Measurements from ENCODE around the gene BRSK2. TPM values are rescaled to one million over a fixed set of nuclear protein-coding genes. Genes with fewer than 3 reads are reported as not detected.
A peak's percentile ranks its signal among the peaks of the same experiment; 100 is the strongest.

BRSK2 gene
- total and polyA plus RNA-seq, 12 donors = 0.13 to 2.3 (median 0.44) TPM; not detected in 1

- DNase-seq (peak in 1 of 2 donors; percentile 2), ATAC-seq (no peak)
- H3K27me3 ChIP-seq = no peaks in the 10 kb centered on the region
- H3K9me3 ChIP-seq = no peaks in the 10 kb centered on the region
- H3K36me3 ChIP-seq = peaks cover 0 to 8% (median 0%) of the 10 kb centered on the region in 9 donors
- intact Hi-C loops (cut with DNase I) = loop anchor here (5.0 to 10.0 kb wide), 7 partner anchors 57 to 310 kb away; partner anchors contain the start of gene TOLLIP (in 4 of the 10)
- H3K27ac ChIP-seq = no peak overlapping the region
- H3K4me1 ChIP-seq = peaks cover 37 to 85% (median 71%) of the 10 kb centered on the region in 9 donors
- WGBS, 2 donors = 86 to 91% methylated on average over 12 of the region's 12 CpGs
- TF ChIP-seq CTCF (IDR thresholded peaks at IDR 0.05) = no peak
- no peak overlapping the region for H3K4me3 ChIP-seq
Observed at GRCh38 chr11:1511937-1512496, 122.3 kb downstream of the BRSK2 start.

Other genes starting within 250 kb of the BRSK2 start
- not detected for gene MUC5AC, start 232.0 kb upstream of the BRSK2 start, total RNA-seq
- gene MUC5AC, start 232.0 kb upstream of the BRSK2 start, polyA plus RNA-seq = not detected
- not detected for gene MUC5B, start 166.9 kb upstream of the BRSK2 start, total RNA-seq
- not detected for gene MUC5B, start 166.9 kb upstream of the BRSK2 start, polyA plus RNA-seq
- 10 to 100 TPM; 34.3 to 53.6 (median 45.2) TPM for gene TOLLIP, start 80.3 kb upstream of the BRSK2 start, total RNA-seq
- gene TOLLIP, start 80.3 kb upstream of the BRSK2 start, polyA plus RNA-seq = 10 to 100 TPM; 19.0 to 32.5 TPM
- gene MOB2, start 96.8 kb downstream of the BRSK2 start, total RNA-seq = 10 to 100 TPM; 36.8 to 59.1 (median 45.2) TPM
- 10 to 100 TPM; 25.2 to 57.9 TPM for gene MOB2, start 96.8 kb downstream of the BRSK2 start, polyA plus RNA-seq
- gene DUSP8, start 182.3 kb downstream of the BRSK2 start, total RNA-seq = 10 to 100 TPM; 10.4 to 53.5 (median 22.2) TPM
- gene DUSP8, start 182.3 kb downstream of the BRSK2 start, polyA plus RNA-seq = 1 to 10 TPM; 5.9 to 7.7 TPM
- not detected for gene KRTAP5-1, start 195.3 kb downstream of the BRSK2 start, total RNA-seq
- not detected for gene KRTAP5-1, start 195.3 kb downstream of the BRSK2 start, polyA plus RNA-seq
- not detected for gene KRTAP5-2, start 208.4 kb downstream of the BRSK2 start, total RNA-seq
- under 1 TPM in 1 of 2 donors, not detected in 1; 0.04 TPM for gene KRTAP5-2, start 208.4 kb downstream of the BRSK2 start, polyA plus RNA-seq
- gene KRTAP5-3, start 218.5 kb downstream of the BRSK2 start, total RNA-seq = not detected
- gene KRTAP5-3, start 218.5 kb downstream of the BRSK2 start, polyA plus RNA-seq = not detected
- gene KRTAP5-4, start 232.2 kb downstream of the BRSK2 start, total RNA-seq = not detected
- gene KRTAP5-4, start 232.2 kb downstream of the BRSK2 start, polyA plus RNA-seq = not detected
- not detected for gene KRTAP5-5, start 239.8 kb downstream of the BRSK2 start, total RNA-seq
- not detected for gene KRTAP5-5, start 239.8 kb downstream of the BRSK2 start, polyA plus RNA-seq

Data from heart right ventricle (tissue), 16 donors.